ENCODE measurements around the gene RUNX2. TPM values are rescaled to one million over a fixed set of nuclear protein-coding genes. Genes with fewer than 3 reads are reported as not detected.

Gene RUNX2
- polyA plus RNA-seq, 1 of the 3 experiments (the other 2 are of a cell fraction), result 4.4 TPM

GRCh38 chr6:45423111-45423823 lies 95.1 kb downstream of the RUNX2 start:
- 3% methylated on average over 25 of the region's 62 CpGs for WGBS (ENCODE audit: low lambda C conversion rate)
- H3K9me3 ChIP-seq, result no peaks in the 10 kb centered on the region
- ChIA-PET CTCF (no interaction called here), POLR2A (no interaction called here)
- no peaks in the 10 kb centered on the region for H3K27me3 ChIP-seq (ENCODE audit: insufficient read depth)
- H3F3A ChIP-seq (replicated peaks; ENCODE audit: insufficient read depth), result peaks cover 5% of the 10 kb centered on the region
- peak overlapping the region; percentile 78 for H3K9ac ChIP-seq
- H3K79me2 ChIP-seq (ENCODE audit: insufficient read depth), result peaks cover 46% of the 10 kb centered on the region
- H2AFZ ChIP-seq (ENCODE audit: low read depth), result peak overlapping the region; percentile 85
- H3K4me3 ChIP-seq (ENCODE audit: low read depth in 2 of 2, low read length in 1 of 2), result peak overlapping the region; percentile 61 to 89
- H3K27ac ChIP-seq (ENCODE audit: low read depth in 2 of 2, low read length in 1 of 2), result peak overlapping the region in 1 of 2 experiments; percentile 48; a peak in 3 of 4 replicates
- H3K4me1 ChIP-seq (ENCODE audit: control insufficient read depth in 1 of 2, insufficient read depth in 2 of 2, low read depth in 1 of 2, low read length in 1 of 2), result peaks cover 7 to 24% of the 10 kb centered on the region in 2 experiments; a peak in 2 of 4 replicates
- DNase-seq, result peak; percentile 41
- peak overlapping the region; percentile 93 for H3K4me2 ChIP-seq
- TF ChIP-seq FOXJ3 (CRISPR knock-in tag; IDR thresholded peaks at IDR 0.05) (no peak), POLR2AphosphoS5 (IDR thresholded peaks at IDR 0.05; ENCODE audit: low read depth, low read length) (no peak), RXRA (IDR thresholded peaks at IDR 0.05; ENCODE audit: borderline replicate concordance, low read depth) (no peak), RFX5 (IDR thresholded peaks at IDR 0.05; ENCODE audit: low read length) (no peak), ELF1 (IDR thresholded peaks at IDR 0.05) (no peak), TEAD4 (IDR thresholded peaks at IDR 0.05; ENCODE audit: borderline replicate concordance, insufficient read depth) (no peak), MXI1 (IDR thresholded peaks at IDR 0.05; ENCODE audit: low read depth, low read length) (no peak), SMC3 (IDR thresholded peaks at IDR 0.05; ENCODE audit: low read depth, low read length) (no peak), JUND (IDR thresholded peaks at IDR 0.05) (no peak), YY1 (IDR thresholded peaks at IDR 0.05; ENCODE audit: low read depth) (no peak), ZBTB33 (IDR thresholded peaks at IDR 0.05; ENCODE audit: borderline replicate concordance, low read depth) (no peak), NFIC (IDR thresholded peaks at IDR 0.05; ENCODE audit: borderline replicate concordance) (no peak), FOSL2 (IDR thresholded peaks at IDR 0.05; ENCODE audit: borderline replicate concordance, low read depth) (no peak), RCOR1 (IDR thresholded peaks at IDR 0.05; ENCODE audit: low read length) (no peak), EP300 (IDR thresholded peaks at IDR 0.05; ENCODE audit: borderline replicate concordance in 1 of 2, low read depth in 1 of 2, low read length in 1 of 2) (no peak), EZH2phosphoT487 (IDR thresholded peaks at IDR 0.05; ENCODE audit: borderline replicate concordance, low read depth) (no peak), CHD2 (IDR thresholded peaks at IDR 0.05; ENCODE audit: low read length, partially characterized antibody) (no peak), FOXM1 (IDR thresholded peaks at IDR 0.05; ENCODE audit: low read depth) (no peak), TAF1 (IDR thresholded peaks at IDR 0.05; ENCODE audit: borderline replicate concordance, low read depth, low read length) (no peak), RAD21 (IDR thresholded peaks at IDR 0.05; ENCODE audit: low read length) (no peak)
- H3K36me3 ChIP-seq (replicated peaks in 1 of 2; ENCODE audit: control insufficient read depth in 1 of 2, insufficient read depth in 2 of 2, low read length in 1 of 2), result no peaks in the 10 kb centered on the region
- 0 out of 2 replicates have a peak, but pooled peaks cover 3% of the 10 kb centered on the region for H3K9me2 ChIP-seq
- H4K20me1 ChIP-seq (ENCODE audit: insufficient read depth), result no peaks in the 10 kb centered on the region
